Measurements from ENCODE around the gene UFSP1.

Gene UFSP1

DNA sequence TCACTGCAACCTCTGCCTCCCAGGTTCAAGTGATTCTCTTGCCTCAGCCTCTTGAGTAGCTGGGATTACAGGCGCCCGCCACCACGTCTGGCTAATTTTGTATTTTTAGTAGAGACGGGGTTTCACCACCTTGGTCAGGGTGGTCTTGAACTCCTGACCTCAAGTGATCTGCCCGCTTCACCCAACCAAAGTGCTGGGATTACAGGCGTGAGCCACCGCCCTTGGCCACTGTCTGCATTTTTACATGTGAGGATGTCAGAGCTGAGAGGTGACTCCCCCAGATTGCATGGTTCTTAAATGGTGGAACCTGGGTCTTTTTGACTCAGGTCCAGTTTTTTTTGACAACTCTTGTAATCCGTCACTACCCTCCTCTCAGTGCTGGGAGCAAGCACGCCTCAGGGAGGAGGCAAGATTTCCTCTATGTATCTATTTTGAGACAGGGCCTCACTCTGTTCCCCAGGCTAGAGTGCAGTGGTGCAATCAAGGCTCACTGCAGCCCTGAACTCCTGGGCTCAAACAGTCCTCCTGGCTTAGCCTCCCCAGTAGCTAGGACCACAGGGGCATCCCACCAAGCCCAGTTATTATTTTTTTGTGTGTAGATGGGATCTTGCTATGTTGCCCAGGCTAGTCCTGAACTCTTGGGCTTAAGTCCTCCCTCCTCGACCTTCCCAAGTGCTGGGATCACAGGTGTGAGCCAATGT, 15.8 kb downstream of the UFSP1 start:
- peak overlapping the region; percentile 82 for H3K4me3 ChIP-seq (ENCODE audit: low read depth, low read length, poor library complexity, severe bottlenecking)
- H3K9me3 ChIP-seq (ENCODE audit: low read length): no peaks in the 10 kb centered on the region
- H2AFZ ChIP-seq (ENCODE audit: low read length): no peak overlapping the region
- H3K79me2 ChIP-seq (ENCODE audit: insufficient read depth, low read length): peaks cover 37% of the 10 kb centered on the region
- H3K4me1 ChIP-seq (ENCODE audit: insufficient read depth, low read length, severe bottlenecking): peaks cover 40% of the 10 kb centered on the region
- H3K9ac ChIP-seq (ENCODE audit: low read length): peak overlapping the region; percentile 91
- peaks cover 2% of the 10 kb centered on the region; the same call in 1 of the 2 replicates for H4K20me1 ChIP-seq (ENCODE audit: insufficient read depth, low read length)
- no peaks in the 10 kb centered on the region for H3F3A ChIP-seq (ENCODE audit: insufficient read depth, low read length)
- TF ChIP-seq, protein P1, sequence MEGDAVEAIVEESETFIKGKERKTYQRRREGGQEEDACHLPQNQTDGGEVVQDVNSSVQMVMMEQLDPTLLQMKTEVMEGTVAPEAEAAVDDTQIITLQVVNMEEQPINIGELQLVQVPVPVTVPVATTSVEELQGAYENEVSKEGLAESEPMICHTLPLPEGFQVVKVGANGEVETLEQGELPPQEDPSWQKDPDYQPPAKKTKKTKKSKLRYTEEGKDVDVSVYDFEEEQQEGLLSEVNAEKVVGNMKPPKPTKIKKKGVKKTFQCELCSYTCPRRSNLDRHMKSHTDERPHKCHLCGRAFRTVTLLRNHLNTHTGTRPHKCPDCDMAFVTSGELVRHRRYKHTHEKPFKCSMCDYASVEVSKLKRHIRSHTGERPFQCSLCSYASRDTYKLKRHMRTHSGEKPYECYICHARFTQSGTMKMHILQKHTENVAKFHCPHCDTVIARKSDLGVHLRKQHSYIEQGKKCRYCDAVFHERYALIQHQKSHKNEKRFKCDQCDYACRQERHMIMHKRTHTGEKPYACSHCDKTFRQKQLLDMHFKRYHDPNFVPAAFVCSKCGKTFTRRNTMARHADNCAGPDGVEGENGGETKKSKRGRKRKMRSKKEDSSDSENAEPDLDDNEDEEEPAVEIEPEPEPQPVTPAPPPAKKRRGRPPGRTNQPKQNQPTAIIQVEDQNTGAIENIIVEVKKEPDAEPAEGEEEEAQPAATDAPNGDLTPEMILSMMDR (IDR thresholded peaks at IDR 0.05; ENCODE audit: low read length): no peak
- H3K27ac ChIP-seq (ENCODE audit: low read depth, low read length, poor library complexity, severe bottlenecking): peak overlapping the region; percentile 77
- H3K9me2 ChIP-seq (ENCODE audit: low read depth, low read length): no peaks in the 10 kb centered on the region
- no peaks in the 10 kb centered on the region for H3K27me3 ChIP-seq (ENCODE audit: insufficient read depth, low read length)
- peaks cover 26% of the 10 kb centered on the region for H3K36me3 ChIP-seq (ENCODE audit: insufficient read depth, low read length)
- peak overlapping the region; percentile 64 for H3K4me2 ChIP-seq (ENCODE audit: low read length)

DNA sequence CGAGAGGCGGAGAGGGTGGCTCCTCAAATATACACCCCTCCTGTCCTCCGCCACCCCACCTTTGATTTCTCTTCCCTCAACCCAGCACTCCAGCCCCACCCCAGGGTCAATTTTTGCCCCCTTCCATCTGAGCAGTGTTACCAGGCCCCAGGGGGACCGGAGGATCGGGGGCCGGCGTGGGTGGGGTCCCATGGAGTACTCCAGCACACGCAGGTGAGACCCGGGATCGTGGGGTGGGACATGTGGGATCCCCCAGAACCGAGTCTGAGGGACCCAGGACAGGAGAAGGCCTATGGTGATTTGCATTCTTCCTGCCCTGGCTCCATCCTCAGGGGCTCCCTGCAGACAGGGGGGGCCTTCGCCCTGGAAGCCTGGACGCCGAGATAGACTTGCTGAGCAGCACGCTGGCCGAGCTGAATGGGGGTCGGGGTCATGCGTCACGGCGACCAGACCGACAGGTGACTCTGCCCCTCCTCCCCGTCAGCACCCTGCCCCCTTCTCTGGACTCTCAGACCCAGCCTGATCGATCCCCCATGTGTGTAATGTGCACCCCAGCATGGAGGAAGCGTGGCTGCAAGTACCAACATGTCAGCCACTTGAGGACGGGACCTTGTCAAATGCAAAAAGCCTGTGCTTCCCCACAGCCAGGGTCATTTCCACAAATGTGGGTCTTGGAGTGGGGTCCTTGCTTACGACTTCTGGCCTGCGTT, 21.6 kb downstream of the UFSP1 start:
- Histone ChIP-seq H3K4me1 (ENCODE audit: insufficient read depth, low read length, severe bottlenecking) (peaks cover 27% of the 10 kb centered on the region), H3K27me3 (ENCODE audit: insufficient read depth, low read length) (no peaks in the 10 kb centered on the region), H3K36me3 (ENCODE audit: insufficient read depth, low read length) (peaks cover 11% of the 10 kb centered on the region), H3K27ac (ENCODE audit: low read depth, low read length, poor library complexity, severe bottlenecking) (peak overlapping the region; percentile 6), H2AFZ (ENCODE audit: low read length) (no peak overlapping the region), H3K9me2 (ENCODE audit: low read depth, low read length) (no peaks in the 10 kb centered on the region), H3K9me3 (ENCODE audit: low read length) (no peaks in the 10 kb centered on the region), H3K79me2 (ENCODE audit: insufficient read depth, low read length) (no peaks in the 10 kb centered on the region), H3K4me2 (ENCODE audit: low read length) (peak overlapping the region; percentile 58), H3K4me3 (ENCODE audit: low read depth, low read length, poor library complexity, severe bottlenecking) (peak overlapping the region; percentile 49), H4K20me1 (ENCODE audit: insufficient read depth, low read length) (no peaks in the 10 kb centered on the region), H3K9ac (ENCODE audit: low read length) (peak overlapping the region; percentile 58), H3F3A (ENCODE audit: insufficient read depth, low read length) (no peaks in the 10 kb centered on the region)
- no peak for TF ChIP-seq EZH2 (IDR thresholded peaks at IDR 0.05; ENCODE audit: borderline replicate concordance, low read length)
- TF ChIP-seq, protein P1 (IDR thresholded peaks at IDR 0.05; ENCODE audit: low read length): no peak

DNA sequence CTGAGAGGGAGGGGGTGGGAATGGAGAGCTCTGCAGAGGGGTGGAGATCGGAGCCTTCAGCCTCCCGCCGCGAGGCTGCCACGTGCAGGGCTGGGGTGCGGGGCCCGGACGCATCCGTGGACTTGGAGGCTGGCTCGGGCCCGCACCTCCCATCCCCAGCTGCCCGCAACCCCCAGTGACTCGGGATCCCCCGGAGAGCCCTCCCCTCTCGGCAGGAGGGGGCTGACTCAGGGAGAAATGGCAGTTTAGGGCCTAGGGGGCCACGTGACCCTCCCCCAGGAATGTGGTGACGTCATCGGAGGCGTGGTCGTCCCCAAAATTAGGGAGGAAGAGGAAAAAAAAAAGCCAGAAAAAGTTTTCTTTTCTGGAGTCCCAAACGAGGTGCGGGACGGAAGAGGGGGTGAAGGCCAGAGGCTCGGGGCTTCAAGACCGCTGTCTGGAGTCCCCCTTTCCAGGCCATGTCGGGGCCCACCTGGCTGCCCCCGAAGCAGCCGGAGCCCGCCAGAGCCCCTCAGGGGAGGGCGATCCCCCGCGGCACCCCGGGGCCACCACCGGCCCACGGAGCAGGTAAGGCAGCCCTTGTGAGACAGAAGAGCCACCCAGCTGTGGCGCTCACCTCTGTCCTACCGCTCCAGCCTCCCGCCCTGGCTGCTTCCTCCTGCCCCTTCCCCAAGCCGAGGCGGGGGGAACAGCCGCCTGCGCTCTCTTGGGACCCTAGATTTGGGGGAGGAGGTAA, 22.3 kb downstream of the UFSP1 start, which contains the start of gene TRIP6:
Gene TRIP6, plus strand, starts transcription at position 348 of the 736 bp plus-strand sequence. Its CDS starts 111 bp downstream, at position 459.
- peak within 1 kb of the TSS; percentile 58 for H3K9ac ChIP-seq (ENCODE audit: low read length)
- peak within 1 kb of the TSS; percentile 58 for H3K4me2 ChIP-seq (ENCODE audit: low read length)

More for the DNA sequence above, 22.3 kb downstream of the UFSP1 start, which contains the start of gene TRIP6:
- Histone ChIP-seq H3K36me3 (ENCODE audit: insufficient read depth, low read length) (peaks cover 11% of the 10 kb centered on the region), H4K20me1 (ENCODE audit: insufficient read depth, low read length) (no peaks in the 10 kb centered on the region), H3K9me3 (ENCODE audit: low read length) (no peaks in the 10 kb centered on the region), H3K4me1 (ENCODE audit: insufficient read depth, low read length, severe bottlenecking) (peaks cover 27% of the 10 kb centered on the region), H3F3A (ENCODE audit: insufficient read depth, low read length) (no peaks in the 10 kb centered on the region), H3K9me2 (ENCODE audit: low read depth, low read length) (no peaks in the 10 kb centered on the region), H2AFZ (ENCODE audit: low read length) (no peak within 1 kb of the TSS), H3K4me3 (ENCODE audit: low read depth, low read length, poor library complexity, severe bottlenecking) (peak within 1 kb of the TSS; percentile 49), H3K79me2 (ENCODE audit: insufficient read depth, low read length) (no peaks in the 10 kb centered on the region), H3K27ac (ENCODE audit: low read depth, low read length, poor library complexity, severe bottlenecking) (peak within 1 kb of the TSS; percentile 6), H3K27me3 (ENCODE audit: insufficient read depth, low read length) (no peaks in the 10 kb centered on the region)
- TF ChIP-seq EZH2 (IDR thresholded peaks at IDR 0.05; ENCODE audit: borderline replicate concordance, low read length): no peak
- TF ChIP-seq, protein P1 (IDR thresholded peaks at IDR 0.05; ENCODE audit: low read length): no peak

Data from OCI-LY1 (cell line).